HG03432 (cell line): ENCODE measurements around the gene POTEM.
"Not testable (repeated sequence)": the region's sequence is repeated elsewhere in the genome, so short reads cannot be mapped to it uniquely, and the experiment has no call there.

Experiments
- ATAC-seq: cut with Tn5 transposase; IDR thresholded peaks from one replicate; pipeline ENCODE4 v1.9.1; 2021; ENCODE audit warnings: mild to moderate bottlenecking, moderate library complexity; ENCODE audit not compliant: unreplicated experiment

The POTEM gene

DNA sequence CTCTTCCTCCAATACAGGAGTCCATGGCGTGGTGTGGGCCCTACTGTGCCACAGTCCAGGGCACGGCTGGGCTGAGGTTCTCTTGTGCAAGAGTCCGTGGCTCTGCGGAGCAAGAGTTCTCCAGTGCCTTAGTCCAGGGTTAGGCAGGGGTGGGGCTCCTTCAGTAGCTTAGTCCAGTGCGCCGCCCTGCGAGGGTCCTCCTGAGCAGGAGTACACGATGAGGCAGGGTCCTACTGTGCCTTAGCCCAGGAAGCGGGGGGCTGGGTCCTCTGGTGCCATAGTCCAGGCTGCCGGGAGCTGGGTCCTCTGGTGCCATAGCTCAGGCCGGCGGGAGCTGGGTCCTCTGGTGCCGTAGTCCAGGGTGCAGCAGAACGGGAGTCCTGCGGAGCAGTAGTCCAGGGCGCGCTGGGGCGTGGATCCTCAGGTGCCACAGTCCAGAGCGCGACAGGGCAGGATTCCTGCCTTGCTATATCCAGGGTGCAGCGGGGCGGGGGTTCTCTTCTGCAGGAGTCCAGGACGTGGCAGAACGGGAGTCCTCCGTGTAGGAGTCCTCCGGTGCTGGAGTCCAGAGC lies 69.7 kb downstream of the POTEM start:
- ATAC-seq, result not testable (repeated sequence)

DNA sequence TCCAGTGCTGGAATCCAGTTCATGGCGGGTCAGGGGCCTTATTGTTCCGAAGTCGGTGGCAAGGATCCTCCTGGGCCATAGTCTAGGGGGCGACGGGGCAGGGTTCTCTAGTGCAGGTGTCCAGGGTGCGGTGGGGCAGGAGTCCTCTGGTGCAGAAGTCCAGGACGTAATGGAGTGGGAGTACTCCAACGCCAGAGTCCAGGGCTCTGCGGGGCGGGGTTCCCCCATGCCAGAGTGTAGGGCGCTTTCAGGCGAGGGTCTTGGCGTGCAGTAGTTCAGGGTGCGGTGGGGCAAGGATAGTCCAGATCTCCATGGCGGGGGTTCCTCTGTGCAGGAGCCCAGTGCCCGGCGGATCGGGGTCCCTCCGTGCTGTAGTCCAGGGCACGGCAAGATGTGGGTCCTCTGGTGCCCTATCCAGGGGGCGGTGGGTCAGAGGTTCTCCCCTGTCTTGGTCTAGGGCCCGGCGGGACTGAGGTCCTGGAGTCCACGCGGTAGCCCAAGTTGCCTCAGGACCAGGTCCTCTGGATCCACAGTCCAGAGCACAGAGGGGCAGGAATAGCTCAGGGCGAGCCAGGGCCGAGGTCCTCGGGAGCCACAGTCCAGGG lies 70.9 kb downstream of the POTEM start:
- ATAC-seq, result not testable (repeated sequence)

DNA sequence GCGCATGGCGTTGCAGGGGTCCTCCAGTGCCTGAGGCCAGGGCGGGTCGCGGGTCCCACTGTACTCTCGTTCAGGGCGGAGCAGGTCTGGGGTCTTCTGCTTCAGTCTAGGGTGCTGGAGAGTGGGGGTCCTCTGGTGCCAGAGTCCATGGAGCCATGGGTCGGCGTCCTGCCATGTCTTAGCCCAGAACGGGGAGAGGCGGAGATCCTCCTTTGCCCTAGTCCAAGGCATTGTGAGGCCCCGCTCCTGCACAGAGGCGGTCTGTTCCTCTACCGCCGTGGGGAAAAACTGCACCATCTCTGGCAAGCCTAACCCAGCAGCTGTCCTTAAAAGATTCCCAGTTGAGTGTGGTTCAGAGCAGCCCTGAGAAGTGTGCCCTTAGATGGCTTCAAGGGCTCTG lies 71.6 kb downstream of the POTEM start:
- ATAC-seq, result not testable (repeated sequence)

DNA sequence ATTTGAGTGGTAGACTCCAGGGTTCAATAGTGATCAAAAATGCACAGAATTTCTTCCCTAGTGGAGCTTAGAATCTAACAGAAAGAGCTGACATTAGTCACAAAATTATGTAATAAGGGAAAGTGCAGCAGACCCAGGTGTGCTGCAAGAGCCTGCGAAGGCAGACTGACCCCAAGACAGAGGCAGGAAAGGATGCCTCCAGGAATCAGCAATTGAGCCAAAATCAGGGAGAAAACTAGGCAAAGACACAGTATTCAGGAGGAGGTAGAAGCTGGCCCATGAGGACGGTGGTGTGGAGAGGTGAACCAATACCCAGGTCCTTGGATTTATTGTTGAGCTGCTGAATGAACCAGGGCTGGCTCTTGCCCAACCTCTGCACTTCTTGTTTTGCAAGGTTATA lies 76.2 kb downstream of the POTEM start:
- not testable (repeated sequence) for ATAC-seq
